SW480 (cell line): ENCODE data around the gene TCAF1.
"Not testable (repeated sequence)": the region's sequence is repeated elsewhere in the genome, so short reads cannot be mapped to it uniquely, and the experiment has no call there.

Source experiments
- DNase-seq: peaks from one replicate; pipeline ENCODE4 v3.0.0-alpha.2; 2016; ENCODE audit warnings: low spot score

The TCAF1 gene

DNA sequence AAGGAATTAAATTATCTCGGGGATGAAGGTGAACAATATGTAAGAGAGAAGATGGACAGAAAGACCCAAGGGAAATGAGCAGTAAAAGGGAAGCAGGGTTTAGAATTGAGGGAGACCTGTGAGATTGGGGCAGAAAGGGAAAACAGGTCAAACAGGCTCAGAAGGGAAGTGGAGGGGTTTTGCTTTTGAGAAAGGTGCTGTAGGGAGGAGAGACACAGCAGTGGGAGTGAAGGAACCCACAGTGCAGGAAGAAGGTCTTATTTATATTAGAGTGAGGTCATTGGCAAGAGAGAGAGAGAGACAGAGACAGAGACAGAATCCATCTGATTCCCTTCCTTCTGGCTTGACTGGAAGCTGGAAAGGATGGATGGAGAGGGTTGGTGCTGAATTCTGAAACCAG lies 3.5 kb upstream of the TCAF1 start:
- no peak for DNase-seq

- no peak for DNase-seq
Measured at GRCh38 chr7:143902332-143902899, 440 bp upstream of the TCAF1 start.

DNA sequence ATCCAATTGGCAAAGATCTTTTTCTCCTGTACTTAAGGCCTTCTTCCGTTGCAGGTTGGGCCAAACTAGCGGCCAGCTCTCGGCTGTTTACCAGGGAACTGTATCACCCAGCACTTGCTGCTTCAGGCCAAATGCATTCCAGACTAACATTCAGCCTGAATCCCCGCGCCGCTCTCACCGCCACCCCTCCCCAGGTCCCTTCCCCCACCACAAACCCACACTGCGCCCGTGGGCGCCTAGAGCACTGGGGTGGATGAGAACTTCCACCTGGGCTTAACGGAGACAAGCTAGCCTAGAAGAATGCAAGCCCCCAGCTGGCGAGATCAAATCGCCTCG lies 676 bp downstream of the TCAF1 start:
- DNase-seq: no peak

DNA sequence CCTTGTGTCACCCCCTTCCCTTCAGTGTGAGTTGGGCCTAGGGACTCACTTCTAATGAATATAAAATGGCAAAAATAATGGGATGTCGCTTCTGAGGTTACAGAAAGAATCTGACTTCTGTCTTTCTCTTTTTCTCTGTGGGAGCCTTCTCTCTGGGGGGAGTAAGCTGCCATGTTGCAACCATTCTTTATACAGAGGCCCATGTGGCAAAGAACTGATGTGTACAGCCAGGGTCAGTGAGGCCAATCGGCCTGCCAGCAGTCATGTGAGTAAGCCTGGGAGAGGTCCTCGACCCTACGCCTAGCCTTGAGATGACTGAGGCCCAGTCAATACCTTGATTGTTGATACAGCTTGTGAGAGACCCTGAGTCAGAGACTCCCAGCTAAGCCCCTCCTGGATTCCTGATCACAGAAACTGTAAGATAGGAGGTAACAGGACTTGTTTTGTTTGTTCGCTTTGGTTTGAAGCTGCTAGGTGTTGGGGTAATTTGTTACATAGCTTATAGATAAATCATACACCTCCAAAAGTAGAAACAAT lies 1.7 kb downstream of the TCAF1 start:
- DNase-seq: peak; percentile 16

DNA sequence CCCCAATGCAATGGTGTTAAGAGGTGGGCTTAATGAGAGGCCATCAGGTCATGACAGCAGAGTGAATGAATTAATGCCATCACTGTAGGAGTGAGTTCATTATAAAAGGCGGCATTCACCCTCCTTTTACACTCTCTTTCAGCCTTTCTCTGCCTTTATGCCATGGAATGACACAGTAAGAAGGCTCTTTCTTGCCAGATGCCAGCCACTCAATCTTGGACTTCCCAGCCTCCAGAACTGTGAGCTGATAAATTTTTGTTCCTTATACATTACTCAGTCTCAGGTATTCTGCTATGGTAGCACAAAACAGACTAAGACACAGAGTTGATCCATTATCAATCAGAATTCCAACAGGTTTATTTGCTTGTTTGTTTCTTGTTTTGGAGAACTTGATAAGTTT lies 3.2 kb downstream of the TCAF1 start:
- no peak for DNase-seq

DNA sequence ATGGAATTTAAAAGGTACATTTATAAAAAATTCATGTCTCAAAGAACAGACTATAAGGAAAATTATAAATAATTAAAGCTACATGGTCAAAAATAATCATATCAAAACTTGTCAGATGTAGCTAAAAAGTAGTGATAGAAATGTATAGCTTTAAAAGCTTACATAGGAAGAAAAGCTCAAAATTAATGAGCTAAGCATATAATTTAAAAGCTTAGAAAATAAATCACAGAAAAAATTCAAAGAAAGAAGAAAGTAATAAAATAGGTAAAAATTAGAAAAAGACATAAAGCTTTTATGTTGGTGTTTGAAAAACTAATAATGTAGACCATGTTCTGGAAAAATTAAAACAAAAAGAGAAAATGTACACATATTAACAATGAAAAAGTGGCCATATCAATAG lies 5.3 kb downstream of the TCAF1 start:
- DNase-seq: no peak

GRCh38 chr7:143892527-143893300 lies 9.3 kb downstream of the TCAF1 start:
- no peak for DNase-seq

DNA sequence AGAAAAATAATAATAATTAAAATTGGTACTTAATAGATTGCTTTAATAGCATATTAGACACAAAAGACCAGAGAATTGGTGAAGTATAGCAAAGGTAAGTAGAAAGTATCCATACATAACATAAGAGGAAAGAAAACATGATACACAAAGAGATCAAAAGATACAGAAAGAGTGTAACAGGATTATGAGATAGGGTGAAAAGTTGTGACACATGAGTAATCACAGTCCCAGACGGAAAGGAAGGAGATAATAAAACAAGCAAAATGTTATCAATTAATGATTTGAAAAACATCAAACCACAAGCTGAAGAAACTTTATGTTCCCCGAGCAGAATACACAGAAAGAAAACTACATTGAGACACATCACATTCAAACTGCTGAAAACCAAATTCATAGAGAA lies 10.5 kb downstream of the TCAF1 start:
- no peak for DNase-seq

DNA sequence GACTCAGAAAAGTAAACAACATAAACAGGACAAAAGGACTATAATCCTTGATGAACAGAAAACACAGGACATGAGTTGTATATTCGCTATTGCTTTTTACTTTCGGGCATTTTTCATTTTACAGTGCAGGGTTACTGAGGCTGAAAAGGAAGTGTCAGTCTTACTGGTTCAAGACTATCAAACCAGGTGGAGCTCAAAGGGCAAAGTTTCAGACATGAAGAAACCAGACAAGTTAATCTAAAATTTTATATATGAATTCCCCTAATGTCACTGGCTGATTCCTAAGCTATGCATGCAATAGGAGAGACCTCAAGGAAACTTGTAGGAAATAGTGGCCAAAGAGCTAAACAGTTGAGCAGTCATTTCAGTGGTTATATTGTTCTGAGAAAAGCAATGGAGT lies 11.4 kb downstream of the TCAF1 start:
- no peak for DNase-seq

- DNase-seq: no peak
Measured at GRCh38 chr7:143889068-143889467, 12.9 kb downstream of the TCAF1 start.

DNA sequence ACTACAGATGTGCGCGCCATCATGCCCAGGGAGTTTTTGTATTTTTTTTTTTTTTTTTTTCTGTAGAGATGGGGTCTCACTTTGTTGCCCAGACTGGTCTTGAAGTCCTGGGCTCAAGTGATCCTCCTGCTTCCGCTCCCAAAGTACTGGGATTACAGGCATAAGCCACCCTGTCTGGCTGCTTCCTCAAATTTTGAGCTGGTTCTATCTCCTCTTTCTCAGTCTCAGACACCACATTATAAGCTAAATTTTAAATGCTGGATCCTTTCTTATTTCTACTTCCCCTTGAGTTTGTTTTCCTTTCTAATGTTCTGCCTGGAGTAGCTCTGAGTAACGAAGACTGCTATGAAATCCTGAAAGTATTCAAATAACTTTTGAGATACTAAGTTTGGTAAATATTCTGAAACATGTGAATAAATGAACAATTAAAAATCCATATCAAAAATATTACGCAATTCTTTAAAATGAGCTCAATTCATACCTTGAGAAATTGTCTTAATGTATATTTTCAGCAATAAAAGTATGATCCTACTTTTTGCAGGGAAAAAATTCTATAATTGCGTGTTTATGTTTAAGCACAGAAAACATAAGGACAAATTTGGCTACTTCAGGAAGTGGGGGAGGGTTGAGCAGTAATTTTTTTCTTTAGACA lies 15.0 kb downstream of the TCAF1 start:
- no peak for DNase-seq

DNA sequence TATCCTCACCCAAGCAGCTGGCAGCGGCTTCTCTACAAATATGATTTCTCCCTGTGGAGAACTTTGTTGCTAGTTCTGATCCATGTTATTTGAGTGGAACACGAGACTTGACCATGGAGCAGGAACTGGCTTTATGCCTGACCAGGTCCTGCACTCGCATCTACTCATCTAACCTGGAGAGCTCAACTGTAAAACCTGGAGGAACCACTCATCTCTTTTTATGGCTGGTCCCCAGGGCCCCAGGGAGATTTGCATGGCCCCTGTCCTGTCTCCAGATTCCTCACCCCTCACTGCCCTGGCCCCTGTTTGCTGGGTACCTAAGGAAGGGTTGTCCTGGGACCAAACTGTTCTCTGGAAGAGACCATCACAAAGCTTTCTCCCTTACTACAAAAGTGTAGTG lies 16.0 kb downstream of the TCAF1 start:
- DNase-seq: no peak

DNA sequence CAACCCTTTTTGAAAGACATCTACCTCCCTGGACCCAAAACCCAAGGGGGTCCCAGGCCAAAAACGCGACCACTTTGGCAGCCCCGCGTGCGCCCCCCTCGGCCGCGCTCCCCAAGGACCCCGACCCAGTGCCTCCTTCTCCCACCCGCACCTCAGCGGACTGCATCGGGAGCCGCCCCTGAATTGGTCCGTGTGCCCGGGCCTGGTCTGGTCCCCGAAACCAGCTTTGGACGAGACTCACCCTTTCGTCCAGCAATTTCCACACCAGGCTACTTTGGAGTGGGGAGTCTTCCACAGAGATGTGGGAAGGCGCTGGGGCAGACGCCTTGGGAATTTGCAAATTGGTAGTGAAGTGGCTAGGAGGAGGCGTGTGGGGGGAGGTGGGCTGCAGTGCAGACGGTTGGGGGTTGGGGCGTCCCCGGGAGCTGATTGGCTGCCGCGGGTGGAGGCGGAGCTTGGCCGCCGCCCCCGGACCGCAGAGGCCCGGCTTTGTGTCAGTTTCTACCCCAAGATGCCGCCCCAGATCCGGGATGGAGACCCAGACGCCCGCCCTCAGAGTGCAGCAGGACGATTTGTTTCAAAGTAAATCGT lies 16.9 kb downstream of the TCAF1 start:
- DNase-seq: no peak

GRCh38 chr7:143884241-143884968 lies 17.6 kb downstream of the TCAF1 start:
- DNase-seq: no peak

- no peak for DNase-seq
Measured at GRCh38 chr7:143882604-143883078, 19.3 kb downstream of the TCAF1 start.

- DNase-seq: no peak
Measured at GRCh38 chr7:143882020-143882603, 19.9 kb downstream of the TCAF1 start.

- DNase-seq: no peak
Measured at GRCh38 chr7:143878884-143879283, 23.1 kb downstream of the TCAF1 start.

- no peak for DNase-seq
Measured at GRCh38 chr7:143877098-143877497, 24.9 kb downstream of the TCAF1 start.

DNA sequence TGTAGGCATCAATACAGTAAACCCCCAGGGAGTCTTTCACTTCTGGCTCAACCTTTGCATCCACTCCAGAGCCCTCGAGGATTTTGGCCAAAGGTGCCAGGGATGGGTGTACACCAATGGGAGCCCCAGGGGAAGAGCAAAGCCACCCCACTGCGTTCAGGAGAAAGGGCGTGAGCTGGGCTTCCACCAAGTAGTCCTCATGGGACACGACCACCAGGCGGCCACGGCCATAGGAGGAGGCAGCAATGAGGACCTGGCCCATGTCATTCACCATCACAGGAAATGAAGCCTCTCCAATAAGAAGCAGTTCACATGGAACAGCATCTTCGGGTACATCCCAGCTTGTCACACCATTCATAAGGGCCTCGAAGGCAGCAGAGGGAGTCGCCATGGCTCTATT lies 25.8 kb downstream of the TCAF1 start:
- no peak for DNase-seq

- DNase-seq: not testable (repeated sequence)
Measured at GRCh38 chr7:143873242-143873641, 28.7 kb downstream of the TCAF1 start.

- not testable (repeated sequence) for DNase-seq
Measured at GRCh38 chr7:143871534-143871933, 30.4 kb downstream of the TCAF1 start.

GRCh38 chr7:143857994-143858393 lies 44.0 kb downstream of the TCAF1 start:
- DNase-seq: not testable (repeated sequence)
